HUES48 (cell line): ENCODE measurements around the gene MRPL10.
A peak's percentile ranks its signal among the peaks of the same experiment; 100 is the strongest.

Experiments
- H3K27ac ChIP-seq: one replicate; pipeline ENCODE4 v1.7.0; 2013; ENCODE audit warnings: low read depth, low read length, inconsistent platforms
- H3K27me3 ChIP-seq: 2 replicates; pipeline ENCODE4 v1.6.1; 2013; ENCODE audit warnings: mild to moderate bottlenecking, low read length; ENCODE audit not compliant: control insufficient read depth, insufficient read depth
- H3K36me3 ChIP-seq: 2 replicates; pipeline ENCODE4 v1.6.1; 2013; ENCODE audit warnings: low read length; ENCODE audit not compliant: control insufficient read depth, insufficient read depth
- H3K4me1 ChIP-seq: 2 replicates; pipeline ENCODE4 v1.6.1; 2013; ENCODE audit warnings: mild to moderate bottlenecking, low read length; ENCODE audit not compliant: control insufficient read depth, insufficient read depth
- H3K4me3 ChIP-seq: 2 replicates; pipeline ENCODE4 v1.5.1; 2013; ENCODE audit warnings: mild to moderate bottlenecking, low read depth, low read length
- H3K9ac ChIP-seq: 2 replicates; pipeline ENCODE4 v1.6.1; 2013; ENCODE audit warnings: mild to moderate bottlenecking, low read depth, low read length, moderate library complexity
- H3K9me3 ChIP-seq: 2 replicates; pipeline ENCODE4 v1.6.1; 2013; ENCODE audit warnings: low read length; ENCODE audit not compliant: control insufficient read depth, insufficient read depth

Gene MRPL10

GRCh38 chr17:47845716-47846075, 14.4 kb upstream of the MRPL10 start:
- H3K9ac ChIP-seq: no peak overlapping the region
- H3K9me3 ChIP-seq: no peaks in the 10 kb centered on the region
- H3K27ac ChIP-seq: no peak overlapping the region
- no peaks in the 10 kb centered on the region for H3K36me3 ChIP-seq
- no peak overlapping the region for H3K4me3 ChIP-seq
- H3K4me1 ChIP-seq: peaks cover 18% of the 10 kb centered on the region
- H3K27me3 ChIP-seq: peaks cover 66% of the 10 kb centered on the region

DNA sequence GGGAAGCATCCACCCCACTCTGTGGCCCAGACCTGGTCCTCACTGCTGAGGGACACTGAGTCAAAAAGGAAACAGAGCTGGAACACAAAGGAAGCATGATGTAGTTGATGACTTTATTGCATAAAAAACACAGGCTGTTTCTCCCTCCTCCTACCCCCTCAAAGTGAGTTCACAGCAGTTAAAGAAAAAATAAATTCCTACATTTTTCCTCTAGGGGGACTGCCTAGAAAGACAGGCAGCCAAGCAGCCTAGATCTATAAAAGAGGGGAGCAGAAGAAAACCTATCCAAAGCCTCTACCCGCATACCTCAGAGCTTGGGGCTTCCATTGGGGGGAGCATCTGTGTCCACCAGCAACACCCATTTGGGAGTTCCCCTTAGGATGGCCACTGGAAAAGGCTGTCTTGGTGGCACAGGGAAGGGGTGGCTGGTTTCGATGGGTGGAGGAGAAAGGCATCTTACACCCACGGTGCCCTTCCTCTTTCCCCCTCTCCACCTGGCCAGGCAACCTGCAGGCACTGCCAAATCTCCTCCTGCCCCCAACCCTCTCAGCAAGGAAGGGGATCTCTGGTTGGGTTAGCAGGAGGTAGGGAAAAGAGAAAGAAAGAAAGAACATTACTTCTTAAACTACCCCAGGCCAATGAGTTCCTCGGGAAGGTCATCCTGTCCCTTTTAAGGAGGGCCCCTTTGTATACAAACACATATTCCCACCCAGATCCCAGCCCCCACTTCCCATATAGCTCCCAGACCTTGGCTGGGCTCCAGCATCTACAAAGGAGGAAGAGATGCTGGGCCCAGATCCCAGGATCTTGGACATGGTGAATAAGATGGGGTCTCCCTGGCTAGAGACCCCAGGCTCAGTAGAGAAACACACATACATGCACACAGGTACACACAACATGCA, 13.7 kb upstream of the MRPL10 start:
- no peak overlapping the region for H3K27ac ChIP-seq
- no peaks in the 10 kb centered on the region for H3K36me3 ChIP-seq
- H3K9ac ChIP-seq: no peak overlapping the region
- peaks cover 18% of the 10 kb centered on the region for H3K4me1 ChIP-seq
- H3K27me3 ChIP-seq: peaks cover 60% of the 10 kb centered on the region
- H3K4me3 ChIP-seq: no peak overlapping the region
- H3K9me3 ChIP-seq: no peaks in the 10 kb centered on the region

GRCh38 chr17:47844227-47844626, 12.9 kb upstream of the MRPL10 start:
- Histone ChIP-seq H3K27me3 (peaks cover 52% of the 10 kb centered on the region), H3K36me3 (no peaks in the 10 kb centered on the region), H3K27ac (no peak overlapping the region)

DNA sequence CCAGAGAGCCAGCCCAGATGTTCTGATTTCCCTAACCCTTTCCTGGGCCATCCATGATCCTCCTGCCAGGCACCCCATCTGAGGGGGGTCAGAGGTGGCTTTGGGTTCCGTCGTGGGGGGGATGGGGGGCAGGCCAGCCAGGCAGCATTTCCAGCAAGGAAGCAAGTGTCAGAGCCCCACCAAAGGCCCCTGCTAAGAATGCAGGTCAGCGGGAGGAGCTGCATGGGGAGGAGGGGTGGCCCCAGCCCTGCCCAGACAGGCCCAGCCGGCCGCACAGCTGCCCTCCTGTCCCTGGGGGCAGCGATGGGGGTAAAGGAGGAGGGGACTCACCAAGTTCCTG, 12.0 kb upstream of the MRPL10 start:
- Histone ChIP-seq H3K4me3 (no peak overlapping the region), H3K27ac (peak overlapping the region; percentile 48), H3K4me1 (peaks cover 19% of the 10 kb centered on the region), H3K9me3 (no peaks in the 10 kb centered on the region), H3K9ac (no peak overlapping the region), H3K27me3 (peaks cover 43% of the 10 kb centered on the region), H3K36me3 (peaks cover 7% of the 10 kb centered on the region; the same call in 1 of the 2 replicates)

More at GRCh38 chr17:47844227-47844626, 12.9 kb upstream of the MRPL10 start:
- no peak overlapping the region for H3K9ac ChIP-seq
- no peak overlapping the region for H3K4me3 ChIP-seq
- no peaks in the 10 kb centered on the region for H3K9me3 ChIP-seq
- H3K4me1 ChIP-seq: peaks cover 19% of the 10 kb centered on the region

DNA sequence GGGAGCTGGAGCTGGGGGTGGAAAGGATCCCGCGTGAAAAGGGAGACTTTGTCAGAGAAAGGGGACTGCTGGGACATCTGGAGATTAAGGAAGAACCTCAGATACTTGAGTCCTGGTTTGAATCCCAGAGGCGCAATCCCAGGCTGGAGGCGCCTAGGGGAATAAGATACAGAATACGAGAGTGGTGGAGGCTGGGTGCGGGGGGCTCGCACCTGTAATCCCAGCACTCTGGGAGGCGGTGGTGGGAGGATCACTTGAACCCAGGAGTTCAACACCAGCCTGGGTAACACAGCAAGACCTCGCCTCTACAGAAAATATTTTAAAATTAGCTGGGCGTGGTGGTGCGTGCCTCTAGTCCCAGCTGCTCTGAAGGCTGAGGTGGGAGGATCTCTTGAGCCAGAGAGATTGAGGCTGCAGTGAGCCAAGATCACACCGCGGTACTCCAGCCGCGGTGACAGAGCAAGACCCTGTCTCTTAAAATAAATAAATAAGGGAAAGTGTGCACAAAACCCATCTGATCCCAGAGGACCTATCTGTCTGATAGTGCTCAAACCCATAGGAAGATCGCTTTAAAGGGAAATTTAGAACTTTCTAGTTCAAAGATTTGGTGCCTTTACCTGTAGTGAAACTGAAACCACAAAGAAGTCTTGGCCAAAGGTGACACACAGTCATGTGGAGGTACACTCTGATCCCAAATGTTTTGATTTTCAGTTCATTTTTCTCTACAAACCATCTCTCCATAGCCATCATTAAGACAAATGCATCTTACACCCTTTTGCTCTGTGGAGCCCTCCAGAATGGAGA, 10.3 kb upstream of the MRPL10 start:
- H3K4me1 ChIP-seq: peaks cover 19% of the 10 kb centered on the region
- no peak overlapping the region for H3K27ac ChIP-seq
- H3K27me3 ChIP-seq: peaks cover 26% of the 10 kb centered on the region
- peaks cover 13% of the 10 kb centered on the region; the same call in 1 of the 2 replicates for H3K36me3 ChIP-seq
- no peak overlapping the region for H3K4me3 ChIP-seq
- H3K9ac ChIP-seq: no peak overlapping the region
- no peaks in the 10 kb centered on the region for H3K9me3 ChIP-seq

DNA sequence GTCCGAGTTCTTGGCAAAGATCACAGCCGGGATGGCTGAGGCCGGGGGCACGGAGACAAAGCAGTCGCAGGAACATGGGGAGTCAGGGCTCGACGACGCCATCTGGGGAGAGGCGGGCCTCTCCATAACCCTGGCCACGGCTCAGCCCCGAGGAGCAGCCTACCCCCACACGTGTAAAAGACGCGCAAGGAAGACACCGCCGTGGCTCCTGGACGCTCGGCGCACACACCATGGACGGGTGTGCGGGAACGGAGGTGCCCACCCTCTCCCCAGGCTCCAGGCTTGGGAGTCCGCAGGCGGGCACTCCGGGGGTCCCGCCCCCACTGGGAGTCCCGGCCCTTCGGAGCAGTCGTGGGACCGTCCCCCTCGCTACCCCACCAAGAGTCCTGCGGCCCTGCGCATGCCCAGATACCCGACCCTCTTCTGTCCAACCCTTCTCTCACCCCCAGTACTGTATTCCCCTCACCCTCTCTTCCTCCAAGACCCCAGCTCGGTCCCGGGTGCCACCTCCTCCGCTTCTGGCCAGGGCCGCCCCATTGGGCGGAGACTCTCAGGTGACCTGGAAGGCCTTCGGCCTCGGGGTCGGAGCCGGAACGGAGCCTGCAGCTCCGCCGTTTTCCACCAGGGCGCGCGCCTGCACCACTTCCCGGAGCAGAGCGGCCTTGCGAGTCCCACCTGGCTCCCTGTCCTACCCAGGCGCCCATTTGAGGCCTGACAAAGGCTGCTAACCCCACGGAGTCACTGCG, 9.6 kb upstream of the MRPL10 start, which contains the start of gene SCRN2:
Gene SCRN2 (minus strand): TSS at position 532 of the 746 bp plus-strand sequence. CDS start 430 bp downstream, at position 102.
- Histone ChIP-seq H3K27ac (no peak within 1 kb of the TSS), H3K27me3 (peaks cover 19% of the 10 kb centered on the region), H3K9me3 (no peaks in the 10 kb centered on the region), H3K4me3 (peak within 1 kb of the TSS; percentile 93), H3K9ac (peak within 1 kb of the TSS; percentile 64), H3K36me3 (peaks cover 15% of the 10 kb centered on the region; the same call in 1 of the 2 replicates), H3K4me1 (peaks cover 19% of the 10 kb centered on the region)

- Histone ChIP-seq H3K9me3 (no peaks in the 10 kb centered on the region), H3K27ac (no peak overlapping the region), H3K9ac (peak overlapping the region; percentile 64), H3K4me3 (peak overlapping the region; percentile 93), H3K27me3 (peaks cover 11% of the 10 kb centered on the region), H3K36me3 (peaks cover 21% of the 10 kb centered on the region; the same call in 1 of the 2 replicates), H3K4me1 (peaks cover 19% of the 10 kb centered on the region)
Observed at GRCh38 chr17:47840001-47840741, 8.8 kb upstream of the MRPL10 start.

GRCh38 chr17:47839071-47839470, 7.7 kb upstream of the MRPL10 start:
- Histone ChIP-seq H3K4me3 (no peak overlapping the region), H3K27ac (no peak overlapping the region), H3K27me3 (peaks cover under 1% of the 10 kb centered on the region; the same call in 1 of the 2 replicates), H3K36me3 (peaks cover 21% of the 10 kb centered on the region; the same call in 1 of the 2 replicates), H3K4me1 (peaks cover 19% of the 10 kb centered on the region), H3K9me3 (no peaks in the 10 kb centered on the region), H3K9ac (no peak overlapping the region)

DNA sequence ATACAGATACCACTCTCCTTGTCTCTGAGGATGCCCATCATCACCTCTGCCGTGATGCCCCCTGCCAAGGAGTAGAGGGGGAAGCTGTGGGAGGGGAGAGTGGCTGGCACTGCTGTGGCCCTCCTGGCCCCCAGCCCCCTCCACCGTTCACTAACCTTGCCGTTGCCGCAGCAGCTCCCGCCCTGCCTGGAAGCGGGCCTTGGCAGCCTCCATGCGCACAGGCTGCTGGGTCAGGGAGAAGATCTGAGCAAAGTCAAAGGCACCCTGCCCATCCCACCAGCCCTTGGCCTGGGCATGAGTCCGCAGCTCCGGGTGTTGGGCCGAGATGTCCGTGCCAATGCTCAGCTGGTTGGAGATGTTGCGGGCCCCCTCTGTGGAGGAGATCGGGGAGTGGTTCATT, 7.3 kb upstream of the MRPL10 start:
- Histone ChIP-seq H3K4me1 (peaks cover 17% of the 10 kb centered on the region), H3K4me3 (no peak overlapping the region), H3K9me3 (no peaks in the 10 kb centered on the region), H3K9ac (no peak overlapping the region), H3K36me3 (peaks cover 21% of the 10 kb centered on the region; the same call in 1 of the 2 replicates), H3K27ac (no peak overlapping the region), H3K27me3 (no peaks in the 10 kb centered on the region)
